CD1c-positive myeloid dendritic cell (primary cell): ENCODE data around the gene SULT1B1.
A peak's percentile ranks its signal among the peaks of the same experiment; 100 is the strongest.
"Not testable (repeated sequence)": the region's sequence is repeated elsewhere in the genome, so short reads cannot be mapped to it uniquely, and the experiment has no call there.

Experiments used
- DNase-seq: peaks from one replicate; pipeline ENCODE4 v3.0.0-alpha.2; 2016; ENCODE audit errors: extremely low spot score

SULT1B1 gene

GRCh38 chr4:69760455-69760854 lies at the start of gene SULT1B1:
Gene SULT1B1 (minus strand): TSS chr4:69760620. CDS start chr4:69755217, 5,403 bp downstream.
- peak; percentile 56 for DNase-seq

- DNase-seq, result no peak
Measured at GRCh38 chr4:69800599-69800998, 40.2 kb upstream of the SULT1B1 start.

- DNase-seq, result no peak
Measured at GRCh38 chr4:69799337-69799736, 38.9 kb upstream of the SULT1B1 start.

- DNase-seq, result no peak
Measured at GRCh38 chr4:69793732-69794131, 33.3 kb upstream of the SULT1B1 start.

- no peak for DNase-seq
Measured at GRCh38 chr4:69787879-69788278, 27.5 kb upstream of the SULT1B1 start.

- DNase-seq, result no peak
Measured at GRCh38 chr4:69786547-69786946, 26.1 kb upstream of the SULT1B1 start.

GRCh38 chr4:69785211-69785831 lies 24.9 kb upstream of the SULT1B1 start:
- DNase-seq, result no peak

GRCh38 chr4:69782651-69783310 lies 22.4 kb upstream of the SULT1B1 start:
- no peak for DNase-seq

- DNase-seq, result no peak
Measured at GRCh38 chr4:69781458-69782418, 21.3 kb upstream of the SULT1B1 start.

GRCh38 chr4:69780141-69780540 lies 19.7 kb upstream of the SULT1B1 start:
- DNase-seq, result no peak

- no peak for DNase-seq
Measured at GRCh38 chr4:69776696-69777095, 16.3 kb upstream of the SULT1B1 start.

- no peak for DNase-seq
Measured at GRCh38 chr4:69775321-69775867, 15.0 kb upstream of the SULT1B1 start.

- DNase-seq, result no peak
Measured at GRCh38 chr4:69773484-69773883, 13.1 kb upstream of the SULT1B1 start.

- not testable (repeated sequence) for DNase-seq
Measured at GRCh38 chr4:69768554-69768953, 8.1 kb upstream of the SULT1B1 start.

GRCh38 chr4:69765751-69766150 lies 5.3 kb upstream of the SULT1B1 start:
- DNase-seq, result no peak

GRCh38 chr4:69764311-69764710 lies 3.9 kb upstream of the SULT1B1 start:
- peak; percentile 28 for DNase-seq

- DNase-seq, result no peak
Measured at GRCh38 chr4:69763233-69763632, 2.8 kb upstream of the SULT1B1 start.

GRCh38 chr4:69759189-69759604 lies 1.2 kb downstream of the SULT1B1 start:
- DNase-seq, result no peak

GRCh38 chr4:69757464-69757863 lies 3.0 kb downstream of the SULT1B1 start:
- DNase-seq, result no peak

- DNase-seq, result no peak
Measured at GRCh38 chr4:69754926-69755580, 5.4 kb downstream of the SULT1B1 start.

- no peak for DNase-seq
Measured at GRCh38 chr4:69753686-69754085, 6.7 kb downstream of the SULT1B1 start.

GRCh38 chr4:69750346-69750745 lies 10.1 kb downstream of the SULT1B1 start:
- no peak for DNase-seq
